Right atrium auricular region (tissue), 2 donors: ENCODE measurements around the gene MGAT1. TPM values are rescaled to one million over a fixed set of nuclear protein-coding genes. Genes with fewer than 3 reads are reported as not detected.

Experiments
- DNase-seq: peaks from one replicate; pipeline ENCODE4 v3.0.0-alpha.2; 2019; ENCODE audit warnings: low spot score
- H3K27ac ChIP-seq, 2 donors: fragments of 200-600 bp; sonication (generic); 1 replicate in 1 of 2; 2 replicates in 1 of 2; pipeline ENCODE4 v1.5.1; 2016 to 2019
- H3K27me3 ChIP-seq, 2 donors: fragments of 200-600 bp; sonication (generic); one replicate each; pipeline versions ENCODE4 v1.5.1 to v1.6.0; 2017 to 2019
- H3K36me3 ChIP-seq: fragments of 200-600 bp; sonication (generic); one replicate; pipeline ENCODE4 v1.5.1; 2016
- H3K4me1 ChIP-seq, 2 donors: fragments of 200-600 bp; sonication (generic); one replicate each; pipeline versions ENCODE4 v1.5.1 to v1.6.0; 2017 to 2019
- H3K4me3 ChIP-seq, 2 donors: fragments of 200-600 bp; sonication (generic); 1 replicate in 1 of 2; 2 replicates in 1 of 2; pipeline ENCODE4 v1.5.1; 2017 to 2019; ENCODE audit warnings: mild to moderate bottlenecking in 1 of 2, moderate library complexity in 1 of 2
- H3K9me3 ChIP-seq, 2 donors: fragments of 200-600 bp; sonication (generic); one replicate each; pipeline ENCODE4 v1.5.1; 2019
- CTCF ChIP-seq, 2 donors: fragments of 200-600 bp; sonication (generic); IDR thresholded peaks; one replicate each; pipeline ENCODE4 v1.5.1; 2019; ENCODE audit warnings: antibody characterized with exemption in 2 of 2
- total RNA-seq, 2 donors: library from RNA; depleted of rRNA; stranded (reverse); fragments of >200 nt; gene quantifications; one replicate each; pipeline ENCODE4 v1.1.0, GENCODE V29; 2016

MGAT1 gene
- total RNA-seq, 2 donors from 2014 or later, result 84.1 to 130 TPM

- peaks cover 25% of the 10 kb centered on the region for H3K36me3 ChIP-seq
- no peak for TF ChIP-seq CTCF (IDR thresholded peaks at IDR 0.05)
- H3K9me3 ChIP-seq, result no peaks in the 10 kb centered on the region
- peaks cover 0 to 57% of the 10 kb centered on the region in 2 donors for H3K4me1 ChIP-seq
- H3K27me3 ChIP-seq, result no peaks in the 10 kb centered on the region
- H3K4me3 ChIP-seq, result no peak overlapping the region
- no peak for DNase-seq
- peak overlapping the region; percentile 69 to 75 for H3K27ac ChIP-seq
Observed at GRCh38 chr5:180786531-180787398, 15.8 kb downstream of the MGAT1 start.

- H3K9me3 ChIP-seq, result no peaks in the 10 kb centered on the region
- H3K4me3 ChIP-seq, result no peak overlapping the region
- peaks cover 0 to 48% of the 10 kb centered on the region in 2 donors for H3K4me1 ChIP-seq
- peak overlapping the region; percentile 69 to 75 for H3K27ac ChIP-seq
- peaks cover 16% of the 10 kb centered on the region for H3K36me3 ChIP-seq
- no peak for DNase-seq
- no peak for TF ChIP-seq CTCF (IDR thresholded peaks at IDR 0.05)
- no peaks in the 10 kb centered on the region for H3K27me3 ChIP-seq
Observed at GRCh38 chr5:180785794-180786221, 16.8 kb downstream of the MGAT1 start.

- Histone ChIP-seq H3K36me3 (peaks cover 10% of the 10 kb centered on the region), H3K4me1 (peaks cover 0 to 48% of the 10 kb centered on the region in 2 donors), H3K27me3 (no peaks in the 10 kb centered on the region), H3K27ac (peak overlapping the region; percentile 69 to 75), H3K9me3 (no peaks in the 10 kb centered on the region), H3K4me3 (no peak overlapping the region)
- no peak for TF ChIP-seq CTCF (IDR thresholded peaks at IDR 0.05)
- DNase-seq, result no peak
Observed at GRCh38 chr5:180785121-180785781, 17.4 kb downstream of the MGAT1 start.

GRCh38 chr5:180784497-180785097, 18.0 kb downstream of the MGAT1 start:
- H3K9me3 ChIP-seq, result no peaks in the 10 kb centered on the region
- TF ChIP-seq CTCF (IDR thresholded peaks at IDR 0.05), result peak; percentile 60 to 79
- H3K27me3 ChIP-seq, result no peaks in the 10 kb centered on the region
- no peak overlapping the region for H3K4me3 ChIP-seq
- peaks cover 0 to 48% of the 10 kb centered on the region in 2 donors for H3K4me1 ChIP-seq
- DNase-seq, result peak; percentile 83
- H3K36me3 ChIP-seq, result peaks cover 4% of the 10 kb centered on the region
- peak overlapping the region; percentile 69 to 75 for H3K27ac ChIP-seq

- no peak overlapping the region for H3K4me3 ChIP-seq
- TF ChIP-seq CTCF (IDR thresholded peaks at IDR 0.05), result no peak
- H3K9me3 ChIP-seq, result no peaks in the 10 kb centered on the region
- no peak for DNase-seq
- H3K27me3 ChIP-seq, result no peaks in the 10 kb centered on the region
- peaks cover 0 to 42% of the 10 kb centered on the region in 2 donors for H3K4me1 ChIP-seq
- no peaks in the 10 kb centered on the region for H3K36me3 ChIP-seq
- no peak overlapping the region for H3K27ac ChIP-seq
Observed at GRCh38 chr5:180783340-180784052, 19.1 kb downstream of the MGAT1 start.
